ENCODE results near the gene NUFIP1. TPM values are rescaled to one million over a fixed set of nuclear protein-coding genes. Genes with fewer than 3 reads are reported as not detected.

NUFIP1 gene
- total RNA-seq, 4 donors from 2014 or later = 2.5 to 4.7 (median 3.0) TPM

DNA sequence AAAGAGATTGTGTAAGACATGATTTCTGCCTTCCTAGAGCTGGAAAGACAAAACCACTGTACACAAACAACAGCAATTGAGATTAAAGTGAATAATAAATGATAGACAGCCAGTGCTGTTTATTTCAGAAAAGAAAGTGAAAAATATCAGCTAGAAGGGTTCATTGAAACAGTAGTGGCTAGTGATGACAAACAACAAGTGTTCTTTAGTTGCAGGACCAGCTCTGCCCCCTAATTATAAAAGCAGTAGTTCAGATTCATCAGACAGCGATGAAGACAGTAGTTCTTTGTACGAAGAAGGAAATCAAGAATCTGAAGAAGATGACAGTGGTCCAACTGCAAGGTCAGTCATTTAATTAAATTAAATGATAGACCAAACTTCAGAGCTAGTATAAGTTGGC, 14.8 kb upstream of the NUFIP1 start:
- no peak overlapping the region for H3K4me3 ChIP-seq
- 72 to 93% methylated on average over 2 of the region's 2 CpGs for WGBS, 2 donors (ENCODE audit: low coverage in 1 of 2)
- ATAC-seq = no peak
- TF ChIP-seq POLR2AphosphoS5 (IDR thresholded peaks at IDR 0.05) (no peak), POLR2A (IDR thresholded peaks at IDR 0.05) (no peak)
- TF ChIP-seq, protein P1, sequence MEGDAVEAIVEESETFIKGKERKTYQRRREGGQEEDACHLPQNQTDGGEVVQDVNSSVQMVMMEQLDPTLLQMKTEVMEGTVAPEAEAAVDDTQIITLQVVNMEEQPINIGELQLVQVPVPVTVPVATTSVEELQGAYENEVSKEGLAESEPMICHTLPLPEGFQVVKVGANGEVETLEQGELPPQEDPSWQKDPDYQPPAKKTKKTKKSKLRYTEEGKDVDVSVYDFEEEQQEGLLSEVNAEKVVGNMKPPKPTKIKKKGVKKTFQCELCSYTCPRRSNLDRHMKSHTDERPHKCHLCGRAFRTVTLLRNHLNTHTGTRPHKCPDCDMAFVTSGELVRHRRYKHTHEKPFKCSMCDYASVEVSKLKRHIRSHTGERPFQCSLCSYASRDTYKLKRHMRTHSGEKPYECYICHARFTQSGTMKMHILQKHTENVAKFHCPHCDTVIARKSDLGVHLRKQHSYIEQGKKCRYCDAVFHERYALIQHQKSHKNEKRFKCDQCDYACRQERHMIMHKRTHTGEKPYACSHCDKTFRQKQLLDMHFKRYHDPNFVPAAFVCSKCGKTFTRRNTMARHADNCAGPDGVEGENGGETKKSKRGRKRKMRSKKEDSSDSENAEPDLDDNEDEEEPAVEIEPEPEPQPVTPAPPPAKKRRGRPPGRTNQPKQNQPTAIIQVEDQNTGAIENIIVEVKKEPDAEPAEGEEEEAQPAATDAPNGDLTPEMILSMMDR (IDR thresholded peaks at IDR 0.05) = no peak
- peaks cover 0 to 95% of the 10 kb centered on the region in 2 donors for H3K36me3 ChIP-seq
- H3K9me3 ChIP-seq = no peaks in the 10 kb centered on the region
- no peaks in the 10 kb centered on the region for H3K27me3 ChIP-seq
- no peak overlapping the region for H3K27ac ChIP-seq
- H3K4me1 ChIP-seq = no peaks in the 10 kb centered on the region

DNA sequence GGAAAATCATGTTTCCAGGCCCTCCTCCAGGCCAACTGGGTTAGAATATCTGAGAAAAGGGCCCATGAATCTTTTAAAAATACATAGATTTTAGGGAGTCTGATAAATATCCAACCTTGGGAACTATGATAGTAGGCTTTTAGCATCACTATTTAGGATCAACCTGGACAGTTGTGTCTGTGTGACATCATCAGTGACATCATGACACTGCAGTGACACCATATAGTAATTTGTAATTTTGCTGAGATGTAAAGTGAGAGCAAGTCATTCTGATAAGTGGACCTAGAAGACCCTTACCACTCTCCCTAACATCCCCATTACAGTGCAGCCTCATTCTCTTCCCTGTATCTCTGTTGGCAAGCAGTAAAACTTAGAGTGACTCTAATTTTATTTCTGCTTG, 14.1 kb upstream of the NUFIP1 start:
- H3K27me3 ChIP-seq = no peaks in the 10 kb centered on the region
- TF ChIP-seq, protein P1 (IDR thresholded peaks at IDR 0.05) = no peak
- TF ChIP-seq EP300 (IDR thresholded peaks at IDR 0.05) (no peak), POLR2AphosphoS5 (IDR thresholded peaks at IDR 0.05) (no peak), POLR2A (IDR thresholded peaks at IDR 0.05) (no peak)
- ATAC-seq = no peak
- H3K27ac ChIP-seq = no peak overlapping the region
- H3K9me3 ChIP-seq = no peaks in the 10 kb centered on the region
- peaks cover 0 to 89% of the 10 kb centered on the region in 2 donors for H3K36me3 ChIP-seq
- H3K4me1 ChIP-seq = no peaks in the 10 kb centered on the region
- H3K4me3 ChIP-seq = no peak overlapping the region

DNA sequence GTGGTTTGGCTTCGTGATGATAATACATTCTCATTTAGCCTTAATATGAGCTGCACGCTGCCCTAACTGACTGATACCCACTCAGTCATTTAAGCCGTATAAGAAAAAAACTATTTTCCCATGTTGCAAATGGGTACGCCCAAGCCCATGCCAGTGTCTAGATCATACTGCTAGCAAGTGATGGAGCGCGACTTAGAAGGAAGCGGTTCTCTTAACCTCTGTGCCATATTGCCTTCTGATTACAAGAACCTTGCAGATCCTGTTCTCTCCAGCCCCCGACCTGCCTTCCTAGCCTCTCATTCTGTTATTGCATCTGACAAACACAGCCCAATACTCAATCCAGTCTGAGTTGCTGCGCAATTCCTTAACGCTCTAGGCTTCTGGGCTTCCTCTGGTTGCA, 670 bp upstream of the NUFIP1 start:
- WGBS, 2 donors (ENCODE audit: low coverage in 1 of 2) = 3 to 7% methylated on average over 7 to 9 of the region's 10 CpGs
- Histone ChIP-seq H3K4me3 (peak overlapping the region; percentile 85 to 87), H3K27me3 (no peaks in the 10 kb centered on the region), H3K9me3 (no peaks in the 10 kb centered on the region), H3K4me1 (peaks cover 0 to 63% (median 18%) of the 10 kb centered on the region in 3 donors), H3K36me3 (peaks cover 0 to 21% of the 10 kb centered on the region in 2 donors), H3K27ac (peak overlapping the region; percentile 67 to 89 (median 88))
- ATAC-seq = no peak
- TF ChIP-seq, protein P1 (IDR thresholded peaks at IDR 0.05) = no peak
- no peak for TF ChIP-seq EP300 (IDR thresholded peaks at IDR 0.05)
- no peak for TF ChIP-seq POLR2AphosphoS5 (IDR thresholded peaks at IDR 0.05)
- TF ChIP-seq POLR2A (IDR thresholded peaks at IDR 0.05) = no peak

DNA sequence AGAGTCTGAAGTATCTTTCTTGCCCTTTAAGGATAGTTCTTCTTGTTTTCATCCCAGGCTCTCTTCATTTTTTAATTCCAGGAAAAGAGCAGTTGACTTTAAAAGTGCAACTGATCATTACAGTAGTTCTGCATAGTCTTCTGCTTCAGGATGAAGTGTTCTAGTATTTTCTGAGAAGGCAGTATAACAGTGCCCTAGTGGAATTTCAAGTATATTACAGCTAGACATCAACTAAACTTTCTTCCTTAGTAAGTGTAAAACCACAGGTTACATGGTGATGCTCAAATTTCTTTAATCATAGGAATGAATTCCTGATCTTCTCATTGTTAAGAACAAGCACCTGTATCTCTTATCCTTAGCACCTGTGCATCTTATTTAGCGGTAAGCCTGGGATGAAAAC, 10.9 kb downstream of the NUFIP1 start:
- Histone ChIP-seq H3K27ac (no peak overlapping the region), H3K4me3 (no peak overlapping the region), H3K9me3 (no peaks in the 10 kb centered on the region), H3K36me3 (peaks cover 0 to 65% of the 10 kb centered on the region in 2 donors), H3K4me1 (peaks cover 0 to 4% (median 0%) of the 10 kb centered on the region in 3 donors), H3K27me3 (no peaks in the 10 kb centered on the region)
- WGBS, 2 donors (ENCODE audit: low coverage in 1 of 2) = 82 to 100% methylated on average over 1 of the region's 1 CpG
- no peak for ATAC-seq
- TF ChIP-seq, protein P1 (IDR thresholded peaks at IDR 0.05) = no peak
- TF ChIP-seq EP300 (IDR thresholded peaks at IDR 0.05) (no peak), POLR2AphosphoS5 (IDR thresholded peaks at IDR 0.05) (no peak), POLR2A (IDR thresholded peaks at IDR 0.05) (no peak)

DNA sequence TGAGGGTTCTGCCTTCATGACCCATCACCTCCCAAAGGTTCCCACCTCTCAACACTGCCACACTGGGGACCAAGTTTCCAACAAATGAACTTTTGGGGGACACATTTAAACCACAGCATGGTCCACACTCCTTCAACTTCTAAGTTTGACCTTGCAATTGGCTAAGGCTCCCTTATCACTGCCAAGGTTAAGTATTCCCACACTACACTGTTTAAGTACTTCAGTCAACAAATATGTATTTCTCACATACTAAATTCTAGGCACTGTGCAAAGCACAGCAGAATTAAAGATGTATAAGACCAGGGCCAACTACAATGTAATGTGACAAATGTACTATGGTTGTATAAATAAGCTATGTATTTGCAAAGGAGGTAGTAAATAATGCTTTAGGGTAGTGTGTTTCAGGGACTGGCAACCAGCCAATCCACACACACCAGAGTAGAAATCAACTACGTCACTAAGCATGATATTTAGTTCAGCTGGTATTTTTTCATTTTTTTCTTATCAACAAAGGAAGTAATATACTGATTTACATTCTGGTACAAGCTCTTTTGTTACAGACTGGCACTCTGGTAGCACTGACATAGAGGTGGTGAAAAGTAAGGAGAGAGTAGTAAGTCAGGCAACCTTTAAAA, 12.2 kb downstream of the NUFIP1 start:
- WGBS, 2 donors (ENCODE audit: low coverage in 1 of 2) = 83% methylated on average over 1 of the region's 1 CpG
- no peak for ATAC-seq

More for the DNA sequence above, 12.2 kb downstream of the NUFIP1 start:
- Histone ChIP-seq H3K9me3 (no peaks in the 10 kb centered on the region), H3K27ac (no peak overlapping the region), H3K4me3 (no peak overlapping the region), H3K36me3 (peaks cover 0 to 65% of the 10 kb centered on the region in 2 donors), H3K4me1 (peaks cover 0 to 4% (median 0%) of the 10 kb centered on the region in 3 donors), H3K27me3 (no peaks in the 10 kb centered on the region)
- no peak for TF ChIP-seq POLR2AphosphoS5 (IDR thresholded peaks at IDR 0.05)
- TF ChIP-seq POLR2A (IDR thresholded peaks at IDR 0.05) = no peak
- TF ChIP-seq EP300 (IDR thresholded peaks at IDR 0.05) = no peak
- TF ChIP-seq, protein P1 (IDR thresholded peaks at IDR 0.05) = no peak
